ENCODE results near the gene PARP12. TPM values are rescaled to one million over a fixed set of nuclear protein-coding genes. Genes with fewer than 3 reads are reported as not detected.
"Not testable (repeated sequence)": the region's sequence is repeated elsewhere in the genome, so short reads cannot be mapped to it uniquely, and the experiment has no call there.

The PARP12 gene, protein sequence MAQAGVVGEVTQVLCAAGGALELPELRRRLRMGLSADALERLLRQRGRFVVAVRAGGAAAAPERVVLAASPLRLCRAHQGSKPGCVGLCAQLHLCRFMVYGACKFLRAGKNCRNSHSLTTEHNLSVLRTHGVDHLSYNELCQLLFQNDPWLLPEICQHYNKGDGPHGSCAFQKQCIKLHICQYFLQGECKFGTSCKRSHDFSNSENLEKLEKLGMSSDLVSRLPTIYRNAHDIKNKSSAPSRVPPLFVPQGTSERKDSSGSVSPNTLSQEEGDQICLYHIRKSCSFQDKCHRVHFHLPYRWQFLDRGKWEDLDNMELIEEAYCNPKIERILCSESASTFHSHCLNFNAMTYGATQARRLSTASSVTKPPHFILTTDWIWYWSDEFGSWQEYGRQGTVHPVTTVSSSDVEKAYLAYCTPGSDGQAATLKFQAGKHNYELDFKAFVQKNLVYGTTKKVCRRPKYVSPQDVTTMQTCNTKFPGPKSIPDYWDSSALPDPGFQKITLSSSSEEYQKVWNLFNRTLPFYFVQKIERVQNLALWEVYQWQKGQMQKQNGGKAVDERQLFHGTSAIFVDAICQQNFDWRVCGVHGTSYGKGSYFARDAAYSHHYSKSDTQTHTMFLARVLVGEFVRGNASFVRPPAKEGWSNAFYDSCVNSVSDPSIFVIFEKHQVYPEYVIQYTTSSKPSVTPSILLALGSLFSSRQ
- 17.1 and 18.0 TPM in 2 replicates for polyA plus RNA-seq (2011; rRNA removed)
- polyA minus RNA-seq (2011; rRNA and poly(A)+ RNA removed), result 19.3 and 31.8 TPM in 2 replicates

- no peaks in the 10 kb centered on the region for H3K27me3 ChIP-seq (ENCODE audit: control insufficient read depth, insufficient read depth, low read length)
- H3K4me3 ChIP-seq (ENCODE audit: low read depth, low read length), result peak within 1 kb of the TSS; percentile 66
- TF ChIP-seq, protein P1, sequence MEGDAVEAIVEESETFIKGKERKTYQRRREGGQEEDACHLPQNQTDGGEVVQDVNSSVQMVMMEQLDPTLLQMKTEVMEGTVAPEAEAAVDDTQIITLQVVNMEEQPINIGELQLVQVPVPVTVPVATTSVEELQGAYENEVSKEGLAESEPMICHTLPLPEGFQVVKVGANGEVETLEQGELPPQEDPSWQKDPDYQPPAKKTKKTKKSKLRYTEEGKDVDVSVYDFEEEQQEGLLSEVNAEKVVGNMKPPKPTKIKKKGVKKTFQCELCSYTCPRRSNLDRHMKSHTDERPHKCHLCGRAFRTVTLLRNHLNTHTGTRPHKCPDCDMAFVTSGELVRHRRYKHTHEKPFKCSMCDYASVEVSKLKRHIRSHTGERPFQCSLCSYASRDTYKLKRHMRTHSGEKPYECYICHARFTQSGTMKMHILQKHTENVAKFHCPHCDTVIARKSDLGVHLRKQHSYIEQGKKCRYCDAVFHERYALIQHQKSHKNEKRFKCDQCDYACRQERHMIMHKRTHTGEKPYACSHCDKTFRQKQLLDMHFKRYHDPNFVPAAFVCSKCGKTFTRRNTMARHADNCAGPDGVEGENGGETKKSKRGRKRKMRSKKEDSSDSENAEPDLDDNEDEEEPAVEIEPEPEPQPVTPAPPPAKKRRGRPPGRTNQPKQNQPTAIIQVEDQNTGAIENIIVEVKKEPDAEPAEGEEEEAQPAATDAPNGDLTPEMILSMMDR (IDR thresholded peaks at IDR 0.05; ENCODE audit: low read depth, low read length), result no peak
- DNase-seq (ENCODE audit: low read depth, low spot score), result peak; percentile 54
- ChIA-PET CTCF (interaction anchor here (1.2 kb wide), 1 partner anchor 254 kb away, joined by 5 read pairs; no protein-coding TSS in a partner anchor), POLR2A (no interaction called here)
- H3K27ac ChIP-seq (ENCODE audit: low read depth, low read length), result peak within 1 kb of the TSS; percentile 61
- peaks cover 3% of the 10 kb centered on the region; the same call in 1 of the 2 replicates for H3K9me3 ChIP-seq (ENCODE audit: control insufficient read depth, insufficient read depth, low read length)
These were observed at the start of gene PARP12 for GRCh38 chr7:140062528-140063299. Gene PARP12, minus strand, starts transcription at chr7:140062951. Its CDS starts 104 bp downstream, at chr7:140062847.

GRCh38 chr7:140108777-140109176, 46.0 kb upstream of the PARP12 start:
- DNase-seq (ENCODE audit: low read depth, low spot score); CTCF ChIA-PET; H3K27me3 ChIP-seq (ENCODE audit: control insufficient read depth, insufficient read depth, low read length); H3K9me3 ChIP-seq (ENCODE audit: control insufficient read depth, insufficient read depth, low read length); H3K4me3 ChIP-seq (ENCODE audit: low read depth, low read length); POLR2A ChIA-PET; H3K27ac ChIP-seq (ENCODE audit: low read depth, low read length): not testable (repeated sequence)

DNA sequence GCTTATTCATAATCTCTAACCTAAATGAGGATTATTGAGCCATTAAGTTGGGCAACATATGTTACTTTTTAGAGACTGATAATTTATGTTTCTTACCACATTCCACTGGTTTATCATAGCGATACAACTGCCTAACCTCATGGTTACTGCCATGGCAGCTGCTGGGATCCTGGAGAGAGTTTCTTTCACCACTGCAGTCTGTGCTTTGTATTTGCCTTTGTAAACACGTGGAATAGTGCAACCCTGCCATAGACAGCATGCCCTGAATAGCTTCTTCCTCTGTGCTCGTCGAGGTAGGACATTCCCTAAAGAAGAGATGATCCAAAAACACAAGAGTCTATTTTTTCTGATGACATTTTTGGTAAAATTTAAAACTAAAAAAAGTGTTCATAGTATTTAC, 33.7 kb upstream of the PARP12 start:
- CTCF ChIA-PET, result no interaction called here
- no peaks in the 10 kb centered on the region for H3K27me3 ChIP-seq (ENCODE audit: control insufficient read depth, insufficient read depth, low read length)

DNA sequence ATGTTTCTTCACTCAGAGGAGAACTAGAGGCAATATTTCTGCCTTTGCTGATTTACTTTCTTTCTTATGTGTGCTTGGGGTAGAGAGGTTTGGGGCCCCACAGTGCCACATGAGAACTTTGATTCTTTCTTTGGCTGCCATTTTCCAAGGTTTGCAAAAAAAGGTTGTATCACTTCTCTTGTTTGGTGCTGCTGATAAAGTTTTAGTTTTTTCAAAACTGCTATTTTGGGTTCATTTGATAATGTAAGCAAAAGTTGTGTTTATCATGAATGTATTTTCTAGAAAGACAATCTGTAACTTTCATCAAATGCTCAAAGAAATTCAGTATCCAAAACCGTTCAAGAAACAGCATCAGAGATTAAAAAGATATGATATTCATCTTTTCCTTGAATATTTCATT, 30.6 kb upstream of the PARP12 start:
- DNase-seq (ENCODE audit: low read depth, low spot score), result no peak
- CTCF ChIA-PET, result no interaction called here
- H3K4me3 ChIP-seq (ENCODE audit: low read depth, low read length), result no peak overlapping the region

More for the DNA sequence above, 33.7 kb upstream of the PARP12 start:
- Histone ChIP-seq H3K4me3 (ENCODE audit: low read depth, low read length) (no peak overlapping the region), H3K9me3 (ENCODE audit: control insufficient read depth, insufficient read depth, low read length) (no peaks in the 10 kb centered on the region), H3K27ac (ENCODE audit: low read depth, low read length) (no peak overlapping the region)
- POLR2A ChIA-PET, result no interaction called here
- DNase-seq (ENCODE audit: low read depth, low spot score), result no peak
- TF ChIP-seq, protein P1 (IDR thresholded peaks at IDR 0.05; ENCODE audit: low read depth, low read length), result no peak

DNA sequence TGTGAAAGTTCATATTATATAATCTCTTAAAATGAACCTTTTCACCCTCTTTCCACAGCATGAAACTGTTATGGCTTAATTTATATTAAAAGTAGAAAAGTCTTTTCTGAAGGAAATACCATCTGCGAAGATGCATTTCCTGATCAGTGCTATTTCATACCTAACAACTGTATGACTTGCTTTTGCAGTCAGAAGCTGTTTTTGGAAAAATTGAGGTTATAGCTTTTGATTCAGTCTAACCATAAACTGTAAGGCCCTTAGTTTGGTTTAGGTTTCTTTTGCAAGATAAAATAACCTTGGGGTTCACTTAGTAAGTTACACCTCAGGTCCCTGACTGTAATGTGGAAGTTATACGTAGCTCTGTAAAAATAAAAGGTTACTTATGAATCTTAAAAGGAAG, 22.7 kb upstream of the PARP12 start:
- POLR2A ChIA-PET, result interaction anchor here (0.6 kb wide), 1 partner anchor 660 kb away, joined by 3 read pairs; no protein-coding TSS in a partner anchor

More for the DNA sequence above, 30.6 kb upstream of the PARP12 start:
- Histone ChIP-seq H3K27ac (ENCODE audit: low read depth, low read length) (no peak overlapping the region), H3K27me3 (ENCODE audit: control insufficient read depth, insufficient read depth, low read length) (no peaks in the 10 kb centered on the region), H3K9me3 (ENCODE audit: control insufficient read depth, insufficient read depth, low read length) (no peaks in the 10 kb centered on the region)
- POLR2A ChIA-PET, result no interaction called here
- TF ChIP-seq, protein P1 (IDR thresholded peaks at IDR 0.05; ENCODE audit: low read depth, low read length), result no peak

More for the DNA sequence above, 22.7 kb upstream of the PARP12 start:
- TF ChIP-seq, protein P1 (IDR thresholded peaks at IDR 0.05; ENCODE audit: low read depth, low read length), result no peak
- Histone ChIP-seq H3K4me3 (ENCODE audit: low read depth, low read length) (no peak overlapping the region), H3K27ac (ENCODE audit: low read depth, low read length) (no peak overlapping the region), H3K27me3 (ENCODE audit: control insufficient read depth, insufficient read depth, low read length) (peaks cover 4% of the 10 kb centered on the region), H3K9me3 (ENCODE audit: control insufficient read depth, insufficient read depth, low read length) (no peaks in the 10 kb centered on the region; the same call in 1 of the 2 replicates)
- DNase-seq (ENCODE audit: low read depth, low spot score), result no peak
- CTCF ChIA-PET, result interaction anchor here (0.5 kb wide), 1 partner anchor 623 kb away, joined by 3 read pairs; no protein-coding TSS in a partner anchor

All from AG04450 (cell line).